HepG2 (cell line): ENCODE data around the gene PLXND1. TPM values are rescaled to one million over a fixed set of nuclear protein-coding genes. Genes with fewer than 3 reads are reported as not detected.

Experiments
- ATAC-seq: fragments of 200-7000 bp; cut with Tn5 transposase; 3 replicates; pipeline ENCODE4 v1.9.1; 2020; ENCODE audit warnings: mild to moderate bottlenecking, moderate library complexity
- BruUV-seq: library from RNA; stranded (reverse); fragments of 400-500 nt; replicated peaks from 2 replicates; lab custom pipeline; 2021; lab: Mats Ljungman, UMichigan
- CTCF ChIA-PET: fragments of 300-600 bp; formaldehyde crosslinking; extraction: SDS; loops from one replicate; lab custom pipeline; 2021; ENCODE audit warnings: low total read pairs, inconsistent platforms, low intra/inter-chr PET ratio; lab: Yijun Ruan, JAX
- POLR2A ChIA-PET: fragments of 350-600 bp; sonication (Branson Sonifier 250); formaldehyde crosslinking; loops from one replicate; lab custom pipeline; 2020; ENCODE audit warnings: antibody characterized with exemption, inconsistent platforms; lab: Yijun Ruan, JAX
- DNase-seq: peaks from one replicate; pipeline ENCODE4 v3.0.0-alpha.2; 2015; ENCODE audit warnings: low spot score
- FAIRE-seq: peaks from 3 replicates; lab custom pipeline; 2011; peaks lifted over from hg19 to GRCh38; lab: Jason Lieb, UNC
- H2AFZ ChIP-seq: one replicate; pipeline ENCODE4 v1.6.1; 2011; ENCODE audit warnings: low read length, inconsistent platforms
- H3K27ac ChIP-seq: fragments of 300-600 bp; 3 replicates; pipeline ENCODE4 v1.8.0; 2011; ENCODE audit warnings: mixed run types, mild to moderate bottlenecking, mixed read lengths, low read length, inconsistent platforms; ENCODE audit not compliant: insufficient read depth; ENCODE audit errors: extremely low read length
- H3K27me3 ChIP-seq, 2 experiments: fragments of 200-600 bp in 1 of 2; 2 replicates in 1 of 2; 3 replicates in 1 of 2; pipeline versions ENCODE4 v1.6.0 to v1.8.0; 2011; ENCODE audit warnings: low read length in 2 of 2, mild to moderate bottlenecking in 2 of 2, moderate library complexity in 2 of 2, inconsistent platforms in 1 of 2; ENCODE audit not compliant: insufficient read depth in 2 of 2, control insufficient read depth in 1 of 2
- H3K36me3 ChIP-seq, 2 experiments: fragments of 200-600 bp in 1 of 2; replicated peaks in 1 of 2; 2 replicates in 1 of 2; 3 replicates in 1 of 2; pipeline versions ENCODE4 v1.5.1 to v1.8.0; 2011; ENCODE audit warnings: low read length in 2 of 2, inconsistent platforms in 1 of 2; ENCODE audit not compliant: insufficient read depth in 2 of 2, control insufficient read depth in 1 of 2
- H3K4me1 ChIP-seq: 2 replicates; pipeline ENCODE4 v1.5.1; 2012; ENCODE audit warnings: low read length, inconsistent platforms; ENCODE audit not compliant: insufficient read depth
- H3K4me2 ChIP-seq: 2 replicates; pipeline ENCODE4 v1.6.0; 2011; ENCODE audit warnings: low read depth, low read length, inconsistent platforms
- H3K4me3 ChIP-seq, 3 experiments: fragments of 200-600 bp in 1 of 3; sonication (generic), shearing (Covaris generic) in 1 of 3; replicated peaks in 1 of 3; 2 replicates each; pipeline ENCODE4 v1.5.1; 2011 to 2016; ENCODE audit warnings: low read length in 3 of 3, inconsistent platforms in 2 of 3, low read depth in 2 of 3, mild to moderate bottlenecking in 2 of 3, control low read depth in 1 of 3, mixed read lengths in 1 of 3; ENCODE audit not compliant: insufficient read depth in 1 of 3
- H3K79me2 ChIP-seq: one replicate; pipeline ENCODE4 v1.6.1; 2011; ENCODE audit warnings: low read length, inconsistent platforms; ENCODE audit not compliant: insufficient read depth
- H3K9ac ChIP-seq: 2 replicates; pipeline ENCODE4 v1.6.0; 2011; ENCODE audit warnings: mild to moderate bottlenecking, low read depth, low read length, inconsistent platforms; ENCODE audit not compliant: insufficient read depth
- H3K9me3 ChIP-seq: 2 replicates; pipeline ENCODE4 v1.5.1; 2012; ENCODE audit warnings: mild to moderate bottlenecking, low read length
- H4K20me1 ChIP-seq: 2 replicates; pipeline ENCODE4 v1.6.0; 2011; ENCODE audit warnings: inconsistent platforms, mild to moderate bottlenecking, low read length, moderate library complexity; ENCODE audit not compliant: insufficient read depth
- FOXP4 ChIP-seq: sonication (generic); formaldehyde crosslinking; IDR thresholded peaks from 2 replicates; pipeline ENCODE4 v1.4.0; 2020; ENCODE audit warnings: missing genetic modification reagents
- HIC2 ChIP-seq: sonication (generic); formaldehyde crosslinking; IDR thresholded peaks from 2 replicates; pipeline ENCODE4 v1.9.0; 2022; ENCODE audit warnings: low read depth, missing genetic modification reagents
- HMGA1 ChIP-seq: sonication (generic); formaldehyde crosslinking; conservative IDR thresholded peaks from 2 replicates; pipeline ENCODE4 v1.4.0; 2020; ENCODE audit warnings: missing genetic modification reagents
- MEIS2 ChIP-seq: sonication (generic); formaldehyde crosslinking; IDR thresholded peaks from 2 replicates; pipeline ENCODE4 v1.9.0; 2021; ENCODE audit warnings: mild to moderate bottlenecking, missing genetic modification reagents
- POGZ ChIP-seq: sonication (generic); formaldehyde crosslinking; IDR thresholded peaks from 2 replicates; pipeline ENCODE4 v1.4.0; 2020; ENCODE audit warnings: mild to moderate bottlenecking, missing genetic modification reagents
- RXRB ChIP-seq: IDR thresholded peaks from 2 replicates; pipeline ENCODE4 v1.6.1; 2016; ENCODE audit warnings: borderline replicate concordance, missing genetic modification reagents, missing compliant biosample characterization
- ZBTB33 ChIP-seq: sonication (generic); formaldehyde crosslinking; IDR thresholded peaks from 2 replicates; pipeline ENCODE4 v1.4.0; 2020; ENCODE audit warnings: missing genetic modification reagents
- ZFP91 ChIP-seq: sonication (generic); formaldehyde crosslinking; IDR thresholded peaks from 2 replicates; pipeline ENCODE4 v1.9.0; 2022; ENCODE audit warnings: missing genetic modification reagents, mild to moderate bottlenecking, borderline replicate concordance
- ZNF687 ChIP-seq: sonication (generic); formaldehyde crosslinking; IDR thresholded peaks from 2 replicates; pipeline ENCODE4 v1.5.1; 2020; ENCODE audit warnings: mild to moderate bottlenecking, missing genetic modification reagents, moderate library complexity
- ZNF839 ChIP-seq: sonication (generic); formaldehyde crosslinking; IDR thresholded peaks from 2 replicates; pipeline ENCODE4 v1.4.0; 2020; ENCODE audit warnings: missing genetic modification reagents, mild to moderate bottlenecking, borderline replicate concordance
- WGBS: methylation state at CpG from one replicate; pipeline ENCODE4 v1.1.6; 2017; ENCODE audit warnings: low lambda C conversion rate; 5-methylcytosine and 5-hydroxymethylcytosine counted together
- in situ Hi-C: cut with HindIII; loops from 2 replicates; pipeline ENCODE4 v1.10.0; 2017; ENCODE audit warnings: low pct_unique_long_range_greater_than_20kb; ENCODE audit not compliant: extremely low pct_ligation_motif_present
- intact Hi-C: fragments of 100-400 bp; cut with micrococcal nuclease; formaldehyde crosslinking; loops from one replicate; pipeline ENCODE4 v1.10.0; 2022; ENCODE audit not compliant: unreplicated experiment
- polyA plus RNA-seq, 8 experiments: library from polyadenylated mRNA; depleted of rRNA in 3 of 8; stranded (reverse) in 7 of 8; unstranded in 1 of 8; fragments of >200 nt; fragmentation: Illumina TruSeq in 4 of 8; extraction: Trizol in 4 of 8; gene quantifications; 2 replicates each; pipeline versions ENCODE4 v1.2.1 to v1.2.3, GENCODE V29; 2011 to 2016; ENCODE audit warnings: low read depth in 4 of 8, missing spikeins in 1 of 8, mixed read lengths in 1 of 8; ENCODE audit not compliant: insufficient read depth in 1 of 8
- total RNA-seq, 5 experiments: library from RNA; depleted of rRNA; stranded (reverse); fragments of >200 nt; fragmentation: Illumina TruSeq; extraction: Trizol; gene quantifications; 2 replicates each; pipeline ENCODE4 v1.2.3, GENCODE V29; 2016; ENCODE audit warnings: low read depth in 1 of 5

Gene PLXND1
- total and polyA plus RNA-seq, 2 of the 13 experiments (the other 11 are each of a cell fraction or from before 2014, with no cell fraction given): 15.9 to 42.0 TPM

GRCh38 chr3:129623447-129624118, 17.1 kb upstream of the PLXND1 start:
- Histone ChIP-seq H3K9me3 (no peaks in the 10 kb centered on the region), H3K79me2 (peaks cover 8% of the 10 kb centered on the region), H3K36me3 (no peaks in the 10 kb centered on the region), H3K9ac (no peak overlapping the region), H3K27ac (peak overlapping the region; percentile 48), H3K27me3 (no peaks in the 10 kb centered on the region; a peak in 1 of 5 replicates), H4K20me1 (no peaks in the 10 kb centered on the region), H3K4me2 (peak overlapping the region; percentile 35; the same call in 1 of the 2 replicates), H3K4me3 (no peak overlapping the region; a peak in 1 of 6 replicates), H3K4me1 (peaks cover 83% of the 10 kb centered on the region), H2AFZ (no peak overlapping the region)
- BruUV-seq: no TSS peak
- in situ Hi-C loops: no loop called here
- no peak for ATAC-seq
- no peak for DNase-seq
- ChIA-PET POLR2A (no interaction called here), CTCF (no interaction called here)
- no peak for FAIRE-seq
- 33% methylated on average over 9 of the region's 17 CpGs for WGBS
- intact Hi-C loops: loop anchor here (10.0 kb wide), 1 partner anchor 239 kb away; no protein-coding TSS in a partner anchor
- peak; percentile 85 for TF ChIP-seq ZNF687 (CRISPR knock-in tag)
- TF ChIP-seq RXRB: peak; percentile 72; the same call in 1 of the 2 replicates
- TF ChIP-seq HIC2 (CRISPR knock-in tag): 0 out of 2 replicates have a peak, but pooled peaks have one; percentile 34
- 0 out of 2 replicates have a peak, but pooled peaks have one; percentile 33 for TF ChIP-seq POGZ (CRISPR knock-in tag)
- TF ChIP-seq ZBTB33 (CRISPR knock-in tag): peak; percentile 53; the same call in 1 of the 2 replicates
- TF ChIP-seq MEIS2 (CRISPR knock-in tag): 0 out of 2 replicates have a peak, but pooled peaks have one; percentile 23
- peak; percentile 45; the same call in 1 of the 2 replicates for TF ChIP-seq FOXP4 (CRISPR knock-in tag)
- peak; percentile 37; the same call in 1 of the 2 replicates for TF ChIP-seq ZFP91 (CRISPR knock-in tag)
- TF ChIP-seq ZNF839 (CRISPR knock-in tag): no peak
- TF ChIP-seq HMGA1 (CRISPR knock-in tag): no peak
